ENCODE results near the gene TVP23C. TPM values are rescaled to one million over a fixed set of nuclear protein-coding genes. Genes with fewer than 3 reads are reported as not detected.

The TVP23C gene
- total RNA-seq, 1 experiment from 2014 or later, result 14.1 TPM

DNA sequence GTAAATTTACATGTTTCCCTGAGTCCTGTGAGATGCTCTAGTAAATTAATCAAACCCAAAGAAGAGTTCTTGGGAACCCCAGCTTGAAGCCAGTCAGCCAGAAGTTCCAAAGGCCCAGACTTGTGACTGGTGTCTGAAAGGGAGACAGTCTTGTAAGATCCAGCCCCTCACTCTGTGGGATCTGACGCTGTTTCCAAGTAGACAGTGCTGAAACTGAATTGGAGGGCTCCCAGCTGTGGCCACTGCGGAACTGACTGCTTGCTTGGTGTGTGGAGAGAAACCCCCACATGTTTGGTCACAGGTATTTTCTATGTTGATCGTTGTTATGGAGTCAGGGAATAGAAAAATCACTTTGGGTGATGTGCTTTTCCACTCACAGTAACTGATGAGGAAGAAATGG lies 90.4 kb downstream of the TVP23C start:
- no peaks in the 10 kb centered on the region for H3K79me2 ChIP-seq (ENCODE audit: insufficient read depth, low read length)
- no peak overlapping the region for H3K27ac ChIP-seq (ENCODE audit: low read depth, low read length)
- no peaks in the 10 kb centered on the region for H3K4me1 ChIP-seq (ENCODE audit: control insufficient read depth in 1 of 2, insufficient read depth in 2 of 2, low read length in 2 of 2)
- H3K9me2 ChIP-seq (ENCODE audit: insufficient read depth), result no peaks in the 10 kb centered on the region
- no peak for TF ChIP-seq TCF7L2 (IDR thresholded peaks at IDR 0.05; ENCODE audit: borderline replicate concordance, extremely low read depth, insufficient read depth, insufficient read length)
- TF ChIP-seq EGR1 (IDR thresholded peaks at IDR 0.05; ENCODE audit: low read depth), result no peak
- TF ChIP-seq MAX (IDR thresholded peaks at IDR 0.05), result no peak
- TF ChIP-seq EZH2phosphoT487 (IDR thresholded peaks at IDR 0.05; ENCODE audit: borderline replicate concordance), result no peak
- no peak for TF ChIP-seq CEBPB (IDR thresholded peaks at IDR 0.05; ENCODE audit: low read depth)
- TF ChIP-seq RAD21 (IDR thresholded peaks at IDR 0.05; ENCODE audit: low read depth), result no peak
- TF ChIP-seq POLR2AphosphoS5 (IDR thresholded peaks at IDR 0.05; ENCODE audit: low read depth, low read length), result no peak
- no peak for TF ChIP-seq JUND (IDR thresholded peaks at IDR 0.05)
- intact Hi-C loops (cut with micrococcal nuclease), result no loop called here
- H3K4me2 ChIP-seq (ENCODE audit: low read length), result no peak overlapping the region
- DNase-seq (ENCODE audit: low read depth, low spot score) (no peak), ATAC-seq (no peak)
- H3K36me3 ChIP-seq (ENCODE audit: control insufficient read depth in 1 of 2, insufficient read depth in 2 of 2, low read length in 2 of 2), result no peaks in the 10 kb centered on the region
- no peak overlapping the region for H3K4me3 ChIP-seq (replicated peaks in 1 of 2; ENCODE audit: low read depth in 1 of 2, low read length in 2 of 2)
- ChIA-PET POLR2A (no interaction called here), CTCF (no interaction called here), RAD21 (ENCODE audit: low non-redundant PET in 1 of 2, low total read pairs in 2 of 2, uncharacterized antibody in 2 of 2, unreplicated experiment in 2 of 2) (no interaction called here)
- H3K27me3 ChIP-seq (ENCODE audit: insufficient read depth, low read length), result no peaks in the 10 kb centered on the region
- H3K9ac ChIP-seq (ENCODE audit: low read length), result no peak overlapping the region
- H2AFZ ChIP-seq (ENCODE audit: low read depth, low read length, poor library complexity, severe bottlenecking), result no peak overlapping the region
- no TSS peak for BruUV-seq (replicated peaks)
- H4K20me1 ChIP-seq (ENCODE audit: insufficient read depth), result no peaks in the 10 kb centered on the region
- no peaks in the 10 kb centered on the region for H3K9me3 ChIP-seq (ENCODE audit: control insufficient read depth in 1 of 2, insufficient read depth in 1 of 2, low read depth in 1 of 2, low read length in 2 of 2)

DNA sequence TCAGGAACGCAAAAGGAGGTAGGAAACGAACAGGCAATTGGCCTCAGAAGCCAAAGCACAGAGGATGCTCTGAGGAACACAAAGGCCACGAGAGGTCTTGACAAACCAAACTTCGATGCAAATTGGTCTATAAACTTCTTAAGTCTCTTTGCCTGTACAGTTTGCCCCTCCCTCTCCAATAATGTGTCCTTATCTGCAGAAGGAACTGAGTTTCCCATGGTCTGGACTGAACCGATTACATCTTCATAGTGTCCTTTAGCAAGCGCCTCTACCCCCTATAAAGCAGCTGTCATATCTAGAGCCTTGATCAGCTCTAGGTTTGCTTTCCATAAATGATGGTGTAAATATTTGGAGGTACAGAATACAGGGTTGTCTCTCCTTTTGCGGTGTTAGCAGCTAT lies 92.7 kb downstream of the TVP23C start:
- Histone ChIP-seq H3K36me3 (ENCODE audit: control insufficient read depth in 1 of 2, insufficient read depth in 2 of 2, low read length in 2 of 2) (no peaks in the 10 kb centered on the region), H3K9me3 (ENCODE audit: control insufficient read depth in 1 of 2, insufficient read depth in 1 of 2, low read depth in 1 of 2, low read length in 2 of 2) (no peaks in the 10 kb centered on the region), H3K4me2 (ENCODE audit: low read length) (no peak overlapping the region), H2AFZ (ENCODE audit: low read depth, low read length, poor library complexity, severe bottlenecking) (no peak overlapping the region), H3K79me2 (ENCODE audit: insufficient read depth, low read length) (no peaks in the 10 kb centered on the region), H3K4me3 (replicated peaks in 1 of 2; ENCODE audit: low read depth in 1 of 2, low read length in 2 of 2) (no peak overlapping the region), H4K20me1 (ENCODE audit: insufficient read depth) (no peaks in the 10 kb centered on the region), H3K9ac (ENCODE audit: low read length) (no peak overlapping the region), H3K27ac (ENCODE audit: low read depth, low read length) (no peak overlapping the region), H3K27me3 (ENCODE audit: insufficient read depth, low read length) (no peaks in the 10 kb centered on the region), H3K9me2 (ENCODE audit: insufficient read depth) (no peaks in the 10 kb centered on the region), H3K4me1 (ENCODE audit: control insufficient read depth in 1 of 2, insufficient read depth in 2 of 2, low read length in 2 of 2) (no peaks in the 10 kb centered on the region)
- RAD21 ChIA-PET (ENCODE audit: low non-redundant PET in 1 of 2, low total read pairs in 2 of 2, uncharacterized antibody in 2 of 2, unreplicated experiment in 2 of 2), result no interaction called here
- no TSS peak for BruUV-seq (replicated peaks)
- intact Hi-C loops (cut with micrococcal nuclease), result no loop called here
- CTCF ChIA-PET, result interaction anchor here (1.2 kb wide), 1 partner anchor 33 kb away, joined by 4 read pairs; no protein-coding TSS in a partner anchor
- no peak for DNase-seq (ENCODE audit: low read depth, low spot score)
- POLR2A ChIA-PET, result no interaction called here
- ATAC-seq, result no peak
- TF ChIP-seq SP1 (IDR thresholded peaks at IDR 0.05; ENCODE audit: low read depth) (no peak), FOSL1 (IDR thresholded peaks at IDR 0.05; ENCODE audit: low read depth) (no peak), TCF7L2 (IDR thresholded peaks at IDR 0.05; ENCODE audit: borderline replicate concordance, extremely low read depth, insufficient read depth, insufficient read length) (no peak), POLR2AphosphoS5 (IDR thresholded peaks at IDR 0.05; ENCODE audit: low read depth, low read length) (no peak), CBX3 (IDR thresholded peaks at IDR 0.05; ENCODE audit: low read depth) (no peak), CTCF (IDR thresholded peaks at IDR 0.05 in 2 of 3, conservative IDR thresholded peaks at IDR 0.05 in 1 of 3; ENCODE audit: borderline replicate concordance in 1 of 3, insufficient read depth in 1 of 3, low read depth in 2 of 3, low read length in 2 of 3) (no peak), ZFX (IDR thresholded peaks at IDR 0.05) (no peak), ZBTB33 (IDR thresholded peaks at IDR 0.05; ENCODE audit: extremely low read depth, insufficient replicate concordance, low read length) (no peak), CEBPB (IDR thresholded peaks at IDR 0.05; ENCODE audit: low read depth) (no peak), MAX (IDR thresholded peaks at IDR 0.05) (no peak), RAD21 (IDR thresholded peaks at IDR 0.05; ENCODE audit: low read depth) (no peak)
- TF ChIP-seq, protein P1, sequence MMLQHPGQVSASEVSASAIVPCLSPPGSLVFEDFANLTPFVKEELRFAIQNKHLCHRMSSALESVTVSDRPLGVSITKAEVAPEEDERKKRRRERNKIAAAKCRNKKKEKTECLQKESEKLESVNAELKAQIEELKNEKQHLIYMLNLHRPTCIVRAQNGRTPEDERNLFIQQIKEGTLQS (IDR thresholded peaks at IDR 0.05), result no peak

All from HCT116 (cell line).